Thymus (tissue), 11 donors: ENCODE measurements around the gene RGS7BP. TPM values are rescaled to one million over a fixed set of nuclear protein-coding genes. Genes with fewer than 3 reads are reported as not detected.

Experiments
- DNase-seq, 9 donors: peaks; one replicate each; pipeline ENCODE4 v3.0.0-alpha.2; 2013; ENCODE audit warnings: low spot score in 9 of 9, low read depth in 6 of 9, missing footprints in 1 of 9
- H3K27ac ChIP-seq, 2 donors: one replicate each; pipeline ENCODE4 v1.5.1; 2013; ENCODE audit warnings: control low read depth in 1 of 2, low read depth in 1 of 2, low read length in 1 of 2, mild to moderate bottlenecking in 1 of 2, moderate library complexity in 1 of 2
- H3K27me3 ChIP-seq, 2 donors: one replicate each; pipeline ENCODE4 v1.5.1; 2013; ENCODE audit warnings: low read length in 1 of 2; ENCODE audit not compliant: control insufficient read depth in 2 of 2, insufficient read depth in 1 of 2
- H3K36me3 ChIP-seq, 2 donors: one replicate each; pipeline ENCODE4 v1.5.1; 2013; ENCODE audit warnings: low read length in 1 of 2, mild to moderate bottlenecking in 1 of 2, moderate library complexity in 1 of 2; ENCODE audit not compliant: control insufficient read depth in 2 of 2, insufficient read depth in 2 of 2
- H3K4me1 ChIP-seq, 2 donors: one replicate each; pipeline ENCODE4 v1.5.1; 2013; ENCODE audit warnings: low read length in 2 of 2; ENCODE audit not compliant: control insufficient read depth in 2 of 2, insufficient read depth in 2 of 2
- H3K4me3 ChIP-seq, 2 donors: one replicate each; pipeline ENCODE4 v1.5.1; 2013; ENCODE audit warnings: low read length in 2 of 2, control low read depth in 1 of 2, mild to moderate bottlenecking in 1 of 2
- H3K9me3 ChIP-seq, 2 donors: one replicate each; pipeline ENCODE4 v1.5.1; 2013; ENCODE audit warnings: low read length in 1 of 2, mild to moderate bottlenecking in 1 of 2; ENCODE audit not compliant: control insufficient read depth in 2 of 2, insufficient read depth in 1 of 2
- WGBS: extraction: QIAGEN DNeasy Blood & Tissue Kit; methylation state at CpG from one replicate; pipeline ENCODE4 v1.1.7; 2013; 5-methylcytosine and 5-hydroxymethylcytosine counted together
- polyA plus RNA-seq: library from polyadenylated mRNA; stranded (reverse); fragments of 200-250 nt; gene quantifications from one replicate; pipeline ENCODE4 v1.2.3, GENCODE V29; 2013
- total RNA-seq: library from RNA; stranded (reverse); fragments of 120-200 nt; gene quantifications from one replicate; pipeline ENCODE4 v1.2.4, GENCODE V29; 2013
- donor health status: healthy.

The RGS7BP gene
- total and polyA plus RNA-seq, 2 donors, result 0.09 to 0.14 TPM

DNA sequence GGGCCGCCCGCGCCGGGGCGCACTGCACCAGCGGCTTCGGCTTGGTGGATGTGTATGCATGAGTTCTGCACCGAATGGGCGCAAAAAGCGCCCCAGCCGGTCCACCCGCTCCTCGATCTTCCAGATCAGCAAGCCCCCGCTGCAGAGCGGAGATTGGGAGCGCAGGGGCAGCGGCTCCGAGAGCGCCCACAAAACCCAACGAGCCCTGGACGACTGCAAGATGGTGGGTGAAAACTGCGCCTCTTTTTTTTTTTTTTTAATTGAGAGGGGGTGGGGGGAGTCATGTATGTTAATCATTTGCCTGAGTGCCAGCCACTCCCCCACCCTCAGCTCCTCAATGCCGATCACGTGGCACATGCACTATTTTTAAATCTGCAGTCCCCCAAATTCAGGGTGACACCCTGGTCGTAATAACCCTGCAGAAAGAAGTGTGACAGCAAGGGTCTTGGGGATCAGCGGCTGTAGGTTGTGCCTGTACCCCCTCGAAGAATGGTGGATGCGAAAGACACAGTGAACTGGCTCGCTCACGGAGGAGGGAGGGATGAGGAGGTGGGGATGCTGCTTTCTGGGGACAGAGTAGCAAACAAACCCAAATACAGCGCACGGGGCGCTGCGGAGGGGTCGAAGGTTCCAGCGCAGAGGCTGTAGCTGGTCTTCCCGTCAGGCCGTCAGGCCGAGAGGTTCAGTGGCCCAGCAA is 900 bp downstream of the RGS7BP start:
- no peak for DNase-seq
- WGBS, result 5% methylated on average over 39 of the region's 39 CpGs

DNA sequence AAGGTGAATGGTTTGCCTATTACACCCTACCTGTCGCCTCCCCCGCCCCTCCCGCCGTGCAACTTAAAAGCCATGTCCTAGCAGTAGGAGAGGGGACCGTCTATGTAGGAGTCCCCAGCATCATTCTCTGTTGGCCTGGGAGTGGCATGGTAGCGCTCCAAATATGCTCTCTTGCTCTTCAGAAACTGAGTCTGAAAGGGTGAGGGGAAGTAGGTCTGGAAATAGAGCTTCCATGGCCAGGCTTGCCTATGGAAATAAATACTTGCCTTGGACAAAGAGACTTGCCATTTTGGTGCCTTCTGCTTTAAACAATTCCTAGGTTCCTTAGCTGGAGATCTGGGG is 1.4 kb downstream of the RGS7BP start:
- 20% methylated on average over 6 of the region's 6 CpGs for WGBS
- no peak for DNase-seq
- Histone ChIP-seq H3K4me3 (no peak overlapping the region), H3K27me3 (peaks cover 19 to 34% of the 10 kb centered on the region in 2 donors), H3K27ac (no peak overlapping the region), H3K9me3 (no peaks in the 10 kb centered on the region), H3K36me3 (no peaks in the 10 kb centered on the region), H3K4me1 (no peaks in the 10 kb centered on the region)

More for the DNA sequence above, 900 bp downstream of the RGS7BP start:
- Histone ChIP-seq H3K4me3 (peak overlapping the region in 1 of 2 donors; percentile 9), H3K36me3 (no peaks in the 10 kb centered on the region), H3K9me3 (no peaks in the 10 kb centered on the region), H3K4me1 (no peaks in the 10 kb centered on the region), H3K27ac (no peak overlapping the region), H3K27me3 (peaks cover 19 to 34% of the 10 kb centered on the region in 2 donors)

DNA sequence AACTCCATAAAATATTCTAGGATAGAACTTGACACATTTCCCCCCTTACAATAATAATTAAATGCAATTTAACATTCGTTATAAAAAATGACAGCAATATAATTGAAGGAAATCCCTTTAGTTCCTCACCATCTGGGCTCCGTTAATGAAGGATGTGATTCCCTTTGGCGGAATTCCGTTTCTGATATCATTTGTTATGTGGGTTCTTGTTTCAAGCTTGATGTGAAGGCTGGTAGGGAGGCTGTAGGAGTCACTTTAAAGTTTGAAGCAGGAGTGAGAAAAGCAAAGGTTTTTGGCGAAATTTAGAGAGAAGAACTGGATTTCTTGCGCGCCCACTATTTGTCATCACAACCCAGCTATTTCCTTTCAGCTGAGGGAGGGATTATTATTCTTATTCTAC is 4.0 kb downstream of the RGS7BP start:
- 82% methylated on average over 7 of the region's 7 CpGs for WGBS
- no peaks in the 10 kb centered on the region for H3K4me1 ChIP-seq
- no peak overlapping the region for H3K4me3 ChIP-seq
- H3K27me3 ChIP-seq, result peaks cover 19 to 29% of the 10 kb centered on the region in 2 donors
- no peak overlapping the region for H3K27ac ChIP-seq
- no peaks in the 10 kb centered on the region for H3K36me3 ChIP-seq
- DNase-seq, result no peak
- H3K9me3 ChIP-seq, result no peaks in the 10 kb centered on the region

DNA sequence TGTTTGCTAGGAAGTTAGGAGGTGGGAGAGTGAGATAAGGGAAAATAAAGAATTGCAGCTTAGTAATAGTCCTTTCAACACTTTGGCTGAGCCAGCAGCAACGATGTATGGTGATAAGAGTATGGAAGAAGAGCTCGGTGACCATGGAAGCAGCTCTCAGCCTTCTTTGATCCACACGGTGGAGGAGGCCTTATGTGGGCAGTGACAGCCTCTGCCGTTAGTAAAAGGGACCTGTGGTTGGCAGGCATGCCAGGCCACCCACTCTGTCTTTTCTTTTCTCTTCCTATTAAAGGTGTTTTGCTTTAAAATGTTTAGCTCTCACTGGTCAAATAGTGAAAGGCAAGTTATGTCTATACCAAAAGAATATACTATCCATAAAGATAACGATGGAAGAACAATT is 7.7 kb downstream of the RGS7BP start:
- no peaks in the 10 kb centered on the region for H3K27me3 ChIP-seq
- H3K27ac ChIP-seq, result no peak overlapping the region
- H3K4me3 ChIP-seq, result no peak overlapping the region
- H3K9me3 ChIP-seq, result no peaks in the 10 kb centered on the region
- H3K4me1 ChIP-seq, result no peaks in the 10 kb centered on the region
- no peak for DNase-seq
- WGBS, result 76% methylated on average over 5 of the region's 5 CpGs
- no peaks in the 10 kb centered on the region for H3K36me3 ChIP-seq

DNA sequence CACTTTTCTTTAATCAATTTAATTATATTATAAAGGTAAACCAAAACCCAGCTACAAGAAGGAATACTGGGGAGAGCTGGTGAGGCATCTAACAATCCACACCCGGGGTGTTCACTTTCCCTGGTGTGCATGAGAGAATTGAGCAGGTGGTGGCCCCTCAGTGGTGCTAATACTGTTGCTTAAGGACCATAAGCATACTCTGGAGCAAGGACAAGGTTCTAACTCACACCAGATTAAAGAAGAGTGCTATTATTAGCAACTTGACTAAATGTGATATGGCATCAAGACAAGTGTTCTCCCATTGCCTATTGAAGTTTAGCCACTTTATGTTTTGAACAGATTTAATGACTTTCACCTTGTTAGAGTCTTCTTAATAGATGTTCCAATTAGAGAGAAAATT is 8.8 kb downstream of the RGS7BP start:
- Histone ChIP-seq H3K4me3 (no peak overlapping the region), H3K4me1 (no peaks in the 10 kb centered on the region), H3K36me3 (no peaks in the 10 kb centered on the region), H3K27me3 (no peaks in the 10 kb centered on the region), H3K27ac (no peak overlapping the region), H3K9me3 (no peaks in the 10 kb centered on the region)
- 95% methylated on average over 1 of the region's 1 CpG for WGBS
- DNase-seq, result no peak

DNA sequence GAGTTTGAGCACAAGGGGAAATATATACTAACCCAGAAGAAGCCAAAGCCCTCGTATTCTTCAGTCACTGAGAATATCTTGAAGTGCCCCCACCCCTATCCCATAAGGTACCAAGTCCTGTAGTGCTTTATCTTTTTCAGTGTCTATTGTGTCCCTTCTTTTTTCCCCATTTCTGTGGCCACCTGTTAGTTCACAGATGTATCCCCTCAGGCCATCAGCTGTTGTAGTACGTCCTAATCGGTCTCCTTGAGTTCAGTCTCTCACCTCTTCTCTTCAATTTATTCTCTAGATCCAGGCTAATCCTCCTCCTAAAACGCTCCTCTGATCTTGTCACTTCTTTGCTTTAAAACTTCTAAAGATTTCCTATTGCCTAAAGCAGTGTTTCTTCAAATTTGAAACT is 10.4 kb downstream of the RGS7BP start:
- H3K4me1 ChIP-seq, result no peaks in the 10 kb centered on the region
- 95% methylated on average over 4 of the region's 4 CpGs for WGBS
- H3K27me3 ChIP-seq, result no peaks in the 10 kb centered on the region
- no peaks in the 10 kb centered on the region for H3K36me3 ChIP-seq
- H3K27ac ChIP-seq, result no peak overlapping the region
- no peaks in the 10 kb centered on the region for H3K9me3 ChIP-seq
- DNase-seq, result no peak
- no peak overlapping the region for H3K4me3 ChIP-seq

DNA sequence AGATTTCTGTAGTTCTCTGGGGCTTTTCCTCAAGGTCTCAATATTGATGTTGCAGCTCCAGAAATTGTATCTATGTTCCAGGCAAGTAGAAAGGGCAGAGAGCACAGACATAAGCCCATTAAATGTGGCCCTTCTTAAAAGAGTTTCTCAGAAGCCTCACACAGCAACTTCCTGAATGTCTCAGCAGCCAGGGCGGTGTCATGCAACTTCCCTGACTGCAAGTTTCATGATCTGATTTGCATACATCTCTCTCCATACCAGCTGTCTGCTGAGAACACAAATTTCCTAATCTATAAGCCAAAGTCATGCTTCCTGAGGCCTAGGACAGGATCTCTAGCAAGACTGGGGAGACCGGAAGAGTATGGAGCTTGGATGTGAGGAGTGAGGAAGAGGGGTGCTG is 13.0 kb downstream of the RGS7BP start:
- no peak for DNase-seq
- no peak overlapping the region for H3K4me3 ChIP-seq
- no peaks in the 10 kb centered on the region for H3K9me3 ChIP-seq
- no peaks in the 10 kb centered on the region for H3K4me1 ChIP-seq
- H3K27ac ChIP-seq, result no peak overlapping the region
- 82% methylated on average over 2 of the region's 2 CpGs for WGBS
- no peaks in the 10 kb centered on the region for H3K36me3 ChIP-seq
- no peaks in the 10 kb centered on the region for H3K27me3 ChIP-seq

DNA sequence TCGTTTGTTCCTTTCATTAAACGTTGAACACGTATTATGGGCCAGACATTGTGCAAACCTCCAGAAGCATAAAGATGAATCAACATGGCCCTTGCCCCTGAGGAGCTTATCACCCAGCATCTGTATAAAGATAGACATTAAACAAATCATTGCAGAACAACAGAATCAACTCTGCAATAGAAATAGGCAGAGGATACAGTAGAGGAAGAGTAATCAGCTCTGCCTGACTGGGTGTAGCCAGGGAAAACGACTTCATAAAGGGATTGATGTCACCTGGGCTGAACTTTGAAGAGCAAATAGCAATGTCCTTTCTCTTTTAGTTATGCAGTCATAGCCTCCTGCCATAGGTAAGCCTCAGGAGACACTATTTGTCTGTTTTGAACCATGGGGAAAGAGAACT is 13.4 kb downstream of the RGS7BP start:
- 81% methylated on average over 4 of the region's 4 CpGs for WGBS
- no peak overlapping the region for H3K27ac ChIP-seq
- H3K36me3 ChIP-seq, result no peaks in the 10 kb centered on the region
- no peak overlapping the region for H3K4me3 ChIP-seq
- H3K9me3 ChIP-seq, result no peaks in the 10 kb centered on the region
- no peaks in the 10 kb centered on the region for H3K27me3 ChIP-seq
- no peaks in the 10 kb centered on the region for H3K4me1 ChIP-seq
- DNase-seq, result no peak

DNA sequence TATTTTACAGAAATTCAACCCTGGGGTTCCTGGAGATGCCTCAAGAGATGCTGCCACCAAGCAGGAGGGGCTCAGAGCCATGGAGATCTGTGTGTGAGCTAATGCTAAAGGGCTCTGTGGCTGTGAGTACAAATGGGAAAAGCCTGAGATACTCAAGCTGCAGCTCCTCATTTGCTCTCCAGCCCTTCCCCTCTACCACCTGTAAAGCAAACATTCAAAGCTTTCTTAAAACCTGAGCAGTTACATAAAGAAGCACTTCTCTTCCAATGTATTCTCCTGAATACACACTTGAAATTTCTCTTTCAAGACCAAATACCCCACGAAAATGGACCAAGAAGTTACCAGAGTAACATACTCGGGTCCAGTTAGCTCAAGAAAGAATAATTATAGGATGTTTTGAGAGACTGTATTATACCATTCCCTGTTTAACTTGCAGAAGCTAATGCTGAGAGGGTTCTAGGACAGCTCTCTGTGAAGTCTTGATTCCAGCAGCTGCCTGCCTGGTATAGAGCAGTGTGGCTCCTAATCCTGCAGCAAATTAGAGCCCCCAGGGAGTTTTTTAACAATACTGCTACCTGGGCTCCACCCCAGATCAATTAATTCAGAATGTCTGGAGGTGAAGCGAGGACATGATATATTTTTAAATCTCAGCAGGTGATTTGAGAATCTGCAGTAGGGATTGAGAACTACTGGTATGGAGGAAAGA is 21.1 kb downstream of the RGS7BP start:
- 83% methylated on average over 3 of the region's 3 CpGs for WGBS
- H3K4me3 ChIP-seq, result no peak overlapping the region
- H3K9me3 ChIP-seq, result no peaks in the 10 kb centered on the region
- no peak for DNase-seq
- H3K36me3 ChIP-seq, result no peaks in the 10 kb centered on the region
- H3K27me3 ChIP-seq, result no peaks in the 10 kb centered on the region
- H3K4me1 ChIP-seq, result no peaks in the 10 kb centered on the region
- no peak overlapping the region for H3K27ac ChIP-seq
